HG02943 (cell line): Measurements from ENCODE around the gene WRNIP1.
"Not testable (repeated sequence)": the region's sequence is repeated elsewhere in the genome, so short reads cannot be mapped to it uniquely, and the experiment has no call there.

Source experiments
- ATAC-seq: cut with Tn5 transposase; IDR thresholded peaks from one replicate; pipeline ENCODE4 v1.9.1; 2021; ENCODE audit warnings: mild to moderate bottlenecking, low read depth, moderate library complexity; ENCODE audit not compliant: unreplicated experiment

The WRNIP1 gene

GRCh38 chr6:2782356-2782708 is 17.1 kb downstream of the WRNIP1 start:
- ATAC-seq = no peak

- ATAC-seq = no peak
Measured at GRCh38 chr6:2782825-2783187, 17.6 kb downstream of the WRNIP1 start.

- ATAC-seq = no peak
Measured at GRCh38 chr6:2783188-2783963, 18.2 kb downstream of the WRNIP1 start.

- no peak for ATAC-seq
Measured at GRCh38 chr6:2784061-2784460, 18.9 kb downstream of the WRNIP1 start.

GRCh38 chr6:2784930-2785329 is 19.7 kb downstream of the WRNIP1 start:
- no peak for ATAC-seq

GRCh38 chr6:2786269-2786668 is 21.1 kb downstream of the WRNIP1 start:
- ATAC-seq = no peak

- no peak for ATAC-seq
Measured at GRCh38 chr6:2790588-2791449, 25.6 kb downstream of the WRNIP1 start.

GRCh38 chr6:2791450-2791974 is 26.3 kb downstream of the WRNIP1 start:
- ATAC-seq = no peak

GRCh38 chr6:2792330-2793110 is 27.3 kb downstream of the WRNIP1 start:
- ATAC-seq = no peak

- no peak for ATAC-seq
Measured at GRCh38 chr6:2793534-2794151, 28.4 kb downstream of the WRNIP1 start.

GRCh38 chr6:2794171-2794730 is 29.1 kb downstream of the WRNIP1 start:
- no peak for ATAC-seq

GRCh38 chr6:2795162-2795561 is 30.0 kb downstream of the WRNIP1 start:
- no peak for ATAC-seq

GRCh38 chr6:2795956-2796355 is 30.8 kb downstream of the WRNIP1 start:
- ATAC-seq = no peak

- ATAC-seq = no peak
Measured at GRCh38 chr6:2796861-2797260, 31.7 kb downstream of the WRNIP1 start.

GRCh38 chr6:2797564-2798031 is 32.4 kb downstream of the WRNIP1 start:
- no peak for ATAC-seq

- no peak for ATAC-seq
Measured at GRCh38 chr6:2798586-2799134, 33.5 kb downstream of the WRNIP1 start.

- ATAC-seq = no peak
Measured at GRCh38 chr6:2799936-2800527, 34.8 kb downstream of the WRNIP1 start.

- no peak for ATAC-seq
Measured at GRCh38 chr6:2800552-2801316, 35.5 kb downstream of the WRNIP1 start.

- ATAC-seq = not testable (repeated sequence)
Measured at GRCh38 chr6:2801687-2802086, 36.5 kb downstream of the WRNIP1 start.
